Caco-2 (cell line): ENCODE data around the gene PTPN3. TPM values are rescaled to one million over a fixed set of nuclear protein-coding genes. Genes with fewer than 3 reads are reported as not detected.
A peak's percentile ranks its signal among the peaks of the same experiment; 100 is the strongest.

Source experiments
- BruUV-seq: library from RNA; stranded (reverse); fragments of 400-500 nt; replicated peaks from 2 replicates; lab custom pipeline; 2021; lab: Mats Ljungman, UMichigan
- CTCF ChIA-PET: fragments of 300-600 bp; sonication (Branson Sonifier 250); formaldehyde crosslinking; loops from one replicate; lab custom pipeline; 2022; ENCODE audit warnings: antibody characterized with exemption; lab: Charles Lee
- POLR2A ChIA-PET: fragments of 300-600 bp; sonication (Branson Sonifier 250); formaldehyde crosslinking; loops from one replicate; lab custom pipeline; 2022; ENCODE audit warnings: antibody characterized with exemption; lab: Charles Lee
- DNase-seq, 2 experiments: peaks; one replicate each; pipeline versions ENCODE4 v3.0.0 to v3.0.0-alpha.2; 2020 to 2022
- H3K27me3 ChIP-seq: replicated peaks from 2 replicates; pipeline ENCODE4 v1.6.0; 2011; ENCODE audit warnings: low read length; ENCODE audit not compliant: control insufficient read depth, insufficient read depth
- H3K36me3 ChIP-seq: 2 replicates; pipeline ENCODE4 v1.5.1; 2011; ENCODE audit warnings: low read length; ENCODE audit not compliant: control insufficient read depth, insufficient read depth
- H3K4me1 ChIP-seq: fragments of 250-450 bp; sonication (Bioruptor Pico); 2 replicates; pipeline ENCODE4 v1.5.1; 2020; ENCODE audit warnings: mild to moderate bottlenecking
- H3K4me3 ChIP-seq: 2 replicates; pipeline ENCODE4 v1.5.1; 2011; ENCODE audit warnings: low read depth, mild to moderate bottlenecking, control low read depth, low read length
- H3K9me3 ChIP-seq: fragments of 250-450 bp; sonication (Bioruptor Pico); 2 replicates; pipeline ENCODE4 v1.5.1; 2020; ENCODE audit warnings: mild to moderate bottlenecking, moderate library complexity
- H3K27ac Mint-ChIP-seq: one replicate; pipeline ENCODE4 v1.8.0; 2022; ENCODE audit warnings: mixed read lengths; ENCODE audit not compliant: unreplicated experiment
- H3K27me3 Mint-ChIP-seq: one replicate; pipeline ENCODE4 v1.8.0; 2022; ENCODE audit warnings: mixed read lengths; ENCODE audit not compliant: insufficient read depth, unreplicated experiment
- H3K36me3 Mint-ChIP-seq: one replicate; pipeline ENCODE4 v1.8.0; 2022; ENCODE audit warnings: mild to moderate bottlenecking, mixed read lengths; ENCODE audit not compliant: insufficient read depth, unreplicated experiment
- H3K4me1 Mint-ChIP-seq: one replicate; pipeline ENCODE4 v1.8.0; 2022; ENCODE audit warnings: low read depth, mixed read lengths; ENCODE audit not compliant: unreplicated experiment
- H3K4me3 Mint-ChIP-seq: one replicate; pipeline ENCODE4 v1.8.0; 2022; ENCODE audit warnings: mild to moderate bottlenecking, moderate library complexity, mixed read lengths; ENCODE audit not compliant: unreplicated experiment
- H3K9me3 Mint-ChIP-seq: one replicate; pipeline ENCODE4 v1.8.0; 2022; ENCODE audit warnings: mixed read lengths; ENCODE audit not compliant: unreplicated experiment
- CTCF ChIP-seq, 2 experiments: fragments of 200-600 bp in 1 of 2; IDR thresholded peaks; 1 replicate in 1 of 2; 2 replicates in 1 of 2; pipeline versions ENCODE4 v1.5.1 to v1.8.0; 2011 to 2022; ENCODE audit warnings: antibody characterized with exemption in 1 of 2, control low read depth in 1 of 2, inconsistent platforms in 1 of 2, low read depth in 1 of 2, low read length in 1 of 2, mild to moderate bottlenecking in 1 of 2, moderate library complexity in 1 of 2; ENCODE audit not compliant: insufficient read depth in 1 of 2, severe bottlenecking in 1 of 2, unreplicated experiment in 1 of 2
- intact Hi-C: fragments of 100-400 bp; cut with micrococcal nuclease; formaldehyde crosslinking; loops from one replicate; pipeline ENCODE4 v1.10.0; 2022; ENCODE audit not compliant: unreplicated experiment
- total RNA-seq: library from RNA; stranded (reverse); gene quantifications from 2 replicates; pipeline ENCODE4 v1.2.3, GENCODE V29; 2022

PTPN3 gene
- total RNA-seq, 1 experiment from 2014 or later = 12.4 TPM

- no peaks in the 10 kb centered on the region for H3K36me3 Mint-ChIP-seq
- POLR2A ChIA-PET = no interaction called here
- no peak overlapping the region for H3K4me3 Mint-ChIP-seq
- peaks cover 5% of the 10 kb centered on the region; the same call in 1 of the 2 replicates for H3K4me1 ChIP-seq
- no peaks in the 10 kb centered on the region for H3K9me3 Mint-ChIP-seq
- no peaks in the 10 kb centered on the region for H3K36me3 ChIP-seq
- no TSS peak for BruUV-seq
- H3K27me3 ChIP-seq = no peaks in the 10 kb centered on the region
- intact Hi-C loops = loop anchor here (1.0 to 10.0 kb wide), 7 partner anchors 14 to 276 kb away; partner anchors contain the start of gene PTPN3
- H3K4me1 Mint-ChIP-seq = no peaks in the 10 kb centered on the region
- peak; percentile 87 to 90 for TF ChIP-seq CTCF (IDR thresholded peaks at IDR 0.05; ENCODE audit: insufficient read depth in 1 of 2, low read depth in 1 of 2, low read length in 1 of 2, severe bottlenecking in 1 of 2, unreplicated experiment in 1 of 2)
- no peak overlapping the region for H3K27ac Mint-ChIP-seq
- no peak overlapping the region for H3K4me3 ChIP-seq
- peaks cover 5% of the 10 kb centered on the region for H3K27me3 Mint-ChIP-seq
- CTCF ChIA-PET = interaction anchor here (1.0 kb wide), 1 partner anchor 11 kb away, joined by 4 read pairs; no protein-coding TSS in a partner anchor
- no peaks in the 10 kb centered on the region for H3K9me3 ChIP-seq
- peak; percentile 76 to 79 for DNase-seq
Measured at GRCh38 chr9:109520475-109521132, 22.5 kb upstream of the PTPN3 start.

GRCh38 chr9:109519366-109519765 lies 21.3 kb upstream of the PTPN3 start:
- CTCF ChIA-PET = no interaction called here
- intact Hi-C loops = no loop called here
- no peaks in the 10 kb centered on the region for H3K36me3 Mint-ChIP-seq

More at GRCh38 chr9:109519366-109519765, 21.3 kb upstream of the PTPN3 start:
- no peak for TF ChIP-seq CTCF (IDR thresholded peaks at IDR 0.05; ENCODE audit: insufficient read depth in 1 of 2, low read depth in 1 of 2, low read length in 1 of 2, severe bottlenecking in 1 of 2, unreplicated experiment in 1 of 2)
- no peaks in the 10 kb centered on the region for H3K9me3 Mint-ChIP-seq
- DNase-seq = no peak
- no peak overlapping the region for H3K4me3 Mint-ChIP-seq
- H3K4me3 ChIP-seq = no peak overlapping the region
- POLR2A ChIA-PET = no interaction called here
- peaks cover 5% of the 10 kb centered on the region; the same call in 1 of the 2 replicates for H3K4me1 ChIP-seq
- H3K36me3 ChIP-seq = no peaks in the 10 kb centered on the region
- H3K27ac Mint-ChIP-seq = no peak overlapping the region
- H3K4me1 Mint-ChIP-seq = no peaks in the 10 kb centered on the region
- H3K27me3 Mint-ChIP-seq = peaks cover 5% of the 10 kb centered on the region
- BruUV-seq = no TSS peak
- H3K27me3 ChIP-seq = no peaks in the 10 kb centered on the region
- H3K9me3 ChIP-seq = no peaks in the 10 kb centered on the region
